K562 (cell line): ENCODE measurements around the gene ADGRB2. TPM values are rescaled to one million over a fixed set of nuclear protein-coding genes. Genes with fewer than 3 reads are reported as not detected.

Experiments used
- CAMTA2 ChIP-seq: fragments of 250-450 bp; sonication (Bioruptor Pico); conservative IDR thresholded peaks from 2 replicates; pipeline ENCODE4 v1.5.1; 2022
- CBX2 ChIP-seq: fragments of 200-600 bp; sonication (generic); IDR thresholded peaks from one replicate; pipeline ENCODE4 v1.6.1; 2012; ENCODE audit warnings: mild to moderate bottlenecking, low read length, inconsistent platforms; ENCODE audit not compliant: insufficient read depth, poor library complexity, severe bottlenecking
- CBX8 ChIP-seq: fragments of 200-600 bp; sonication (generic); IDR thresholded peaks from 2 replicates; pipeline ENCODE4 v1.6.1; 2012; ENCODE audit warnings: borderline replicate concordance, mixed run types, low read depth, mild to moderate bottlenecking, moderate library complexity, mixed read lengths, low read length, control low read depth, inconsistent platforms; ENCODE audit not compliant: poor library complexity, severe bottlenecking; ENCODE audit errors: extremely low read depth
- CEBPZ ChIP-seq: fragments of 150-350 bp; IDR thresholded peaks from 2 replicates; pipeline ENCODE4 v1.6.1; 2014; ENCODE audit warnings: low read depth, mild to moderate bottlenecking, low read length, borderline replicate concordance
- HMGXB4 ChIP-seq: sonication (generic); formaldehyde crosslinking; IDR thresholded peaks from 2 replicates; pipeline ENCODE4 v1.8.1; 2023; ENCODE audit warnings: mild to moderate bottlenecking, missing genetic modification reagents
- MXI1 ChIP-seq: IDR thresholded peaks from 2 replicates; pipeline ENCODE4 v1.6.1; 2011; ENCODE audit warnings: low read depth, mild to moderate bottlenecking, improper control_type of control experiment, low read length
- POLR3G ChIP-seq: IDR thresholded peaks from 2 replicates; pipeline ENCODE4 v1.6.1; 2011; ENCODE audit not compliant: insufficient read length, insufficient replicate concordance; ENCODE audit errors: extremely low read depth
- PURB ChIP-seq: sonication (generic); formaldehyde crosslinking; IDR thresholded peaks from 2 replicates; pipeline ENCODE4 v1.9.0; 2021; ENCODE audit warnings: low read depth, mild to moderate bottlenecking, missing genetic modification reagents
- RFX5 ChIP-seq: IDR thresholded peaks from 2 replicates; pipeline ENCODE4 v1.6.1; 2011; ENCODE audit warnings: low read depth, mild to moderate bottlenecking, improper control_type of control experiment, low read length
- RNF2 ChIP-seq: sonication (generic); IDR thresholded peaks from 2 replicates; pipeline ENCODE4 v1.6.1; 2016
- SIN3B ChIP-seq: fragments of 450-650 bp; IDR thresholded peaks from 2 replicates; pipeline ENCODE4 v1.6.1; 2017; ENCODE audit warnings: low read depth, mild to moderate bottlenecking, moderate library complexity
- SNRNP70 ChIP-seq: fragments of 200-400 bp; formaldehyde crosslinking; optimal IDR thresholded peaks from 2 replicates; pipeline ENCODE3; 2017; ENCODE audit warnings: low read depth, low read length
- SP2 ChIP-seq: IDR thresholded peaks from 2 replicates; pipeline ENCODE4 v1.6.1; 2011; ENCODE audit warnings: mild to moderate bottlenecking, low read depth, low read length, moderate library complexity; ENCODE audit not compliant: poor library complexity, severe bottlenecking; ENCODE audit errors: extremely low read depth
- SRSF3 ChIP-seq: fragments of 200-400 bp; formaldehyde crosslinking; IDR thresholded peaks from 2 replicates; pipeline ENCODE4 v1.6.1; 2016; ENCODE audit warnings: mild to moderate bottlenecking, low read length, moderate library complexity; ENCODE audit not compliant: insufficient read depth
- TCFL5 ChIP-seq: fragments of 250-450 bp; sonication (Bioruptor Pico); conservative IDR thresholded peaks from 2 replicates; pipeline ENCODE4 v1.6.1; 2021; ENCODE audit warnings: mild to moderate bottlenecking, moderate library complexity, matching md5 sums
- TEAD1 ChIP-seq, 2 experiments: fragments of 450-650 bp in 1 of 2; sonication (generic) in 1 of 2; formaldehyde crosslinking; IDR thresholded peaks; 2 replicates each; pipeline versions ENCODE4 v1.4.0 to v1.8.0; 2020 to 2022; ENCODE audit warnings: mild to moderate bottlenecking in 2 of 2, missing genetic modification reagents in 1 of 2
- TFAP4 ChIP-seq: sonication (generic); formaldehyde crosslinking; IDR thresholded peaks from 2 replicates; pipeline ENCODE4 v1.8.0; 2022; ENCODE audit warnings: missing genetic modification reagents, mild to moderate bottlenecking, moderate library complexity, borderline replicate concordance
- TFE3 ChIP-seq: fragments of 450-650 bp; formaldehyde crosslinking; IDR thresholded peaks from 2 replicates; pipeline ENCODE4 v1.4.0; 2020; ENCODE audit warnings: mild to moderate bottlenecking, mixed read lengths
- ZNF431 ChIP-seq: sonication (generic); formaldehyde crosslinking; IDR thresholded peaks from 2 replicates; pipeline ENCODE4 v1.8.0; 2022; ENCODE audit warnings: mild to moderate bottlenecking, missing genetic modification reagents
- polyA plus RNA-seq, 8 experiments: library from polyadenylated mRNA; depleted of rRNA in 4 of 8; stranded (reverse) in 5 of 8; unstranded in 3 of 8; fragments of >200 nt; fragmentation: Nextera tagmentation in 2 of 8; fragmentation: Illumina TruSeq in 1 of 8; extraction: Ambion mirVana in 2 of 8; extraction: Trizol in 1 of 8; gene quantifications; 2 replicates each; pipeline versions ENCODE4 v1.2.1 to v1.2.3, GENCODE V29; 2011 to 2014; ENCODE audit warnings: inconsistent platforms in 1 of 8, missing spikeins in 1 of 8
- total RNA-seq, 7 experiments: library from RNA; depleted of rRNA in 6 of 7; stranded (reverse); fragments of >200 nt in 6 of 7; fragmentation: Illumina TruSeq in 2 of 7; extraction: Trizol in 2 of 7; gene quantifications; 2 replicates each; pipeline versions ENCODE4 v1.2.1 to v1.2.3, GENCODE V29; 2011 to 2021; ENCODE audit warnings: low replicate concordance in 1 of 7
- TF ChIP-seq, protein P1 (sequence below): sonication (generic); formaldehyde crosslinking; IDR thresholded peaks from 2 replicates; pipeline ENCODE4 v1.8.1; 2022; ENCODE audit warnings: missing genetic modification reagents

Gene ADGRB2
- total and polyA plus RNA-seq, 9 of the 15 experiments (the other 6 are each of a cell fraction or from before 2014, with no cell fraction given), result 0.04 to 0.23 (median 0.20) TPM; not detected in 2

GRCh38 chr1:31717341-31717740 is 46.8 kb downstream of the ADGRB2 start (continued):
- TF ChIP-seq HMGXB4 (CRISPR knock-in tag) (no peak), TFE3 (CRISPR knock-in tag) (no peak), CAMTA2 (no peak), TFAP4 (CRISPR knock-in tag) (no peak), SIN3B (no peak), TCFL5 (CRISPR knock-in tag) (no peak), TEAD1 (CRISPR knock-in tag; IDR thresholded peaks at IDR 0.05) (no peak), RFX5 (no peak), PURB (CRISPR knock-in tag) (no peak), CEBPZ (no peak), SP2 (no peak), MXI1 (no peak), RNF2 (no peak), ZNF431 (CRISPR knock-in tag) (no peak), SRSF3 (no peak), CBX8 (no peak), CBX2 (no peak), POLR3G (no peak), SNRNP70 (no peak)
- TF ChIP-seq, protein P1, sequence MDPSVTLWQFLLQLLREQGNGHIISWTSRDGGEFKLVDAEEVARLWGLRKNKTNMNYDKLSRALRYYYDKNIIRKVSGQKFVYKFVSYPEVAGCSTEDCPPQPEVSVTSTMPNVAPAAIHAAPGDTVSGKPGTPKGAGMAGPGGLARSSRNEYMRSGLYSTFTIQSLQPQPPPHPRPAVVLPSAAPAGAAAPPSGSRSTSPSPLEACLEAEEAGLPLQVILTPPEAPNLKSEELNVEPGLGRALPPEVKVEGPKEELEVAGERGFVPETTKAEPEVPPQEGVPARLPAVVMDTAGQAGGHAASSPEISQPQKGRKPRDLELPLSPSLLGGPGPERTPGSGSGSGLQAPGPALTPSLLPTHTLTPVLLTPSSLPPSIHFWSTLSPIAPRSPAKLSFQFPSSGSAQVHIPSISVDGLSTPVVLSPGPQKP (CRISPR knock-in tag), result no peak
